ENCODE measurements around the gene SAP30L.

SAP30L gene

GRCh38 chr5:154422298-154422697 lies 23.5 kb upstream of the SAP30L start:
- no peak for DNase-seq

DNA sequence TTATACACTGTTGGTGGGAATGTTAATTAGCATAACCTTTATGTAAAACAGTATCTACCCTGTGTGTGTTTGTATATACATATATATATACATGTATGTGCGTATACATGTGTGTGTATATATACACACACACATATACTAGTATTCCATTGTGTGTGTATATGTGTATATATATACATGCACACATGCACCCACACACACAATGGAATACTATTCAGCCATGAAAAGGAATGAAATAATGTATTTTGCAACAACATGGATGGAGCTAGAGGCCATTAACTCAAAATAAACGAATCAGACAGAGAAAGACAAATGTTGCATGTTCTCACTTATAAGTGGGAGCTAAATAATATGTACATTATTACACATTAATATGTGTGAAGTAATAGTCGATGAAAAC lies 17.6 kb upstream of the SAP30L start:
- DNase-seq = no peak

- DNase-seq = no peak
These were observed 16.5 kb upstream of the SAP30L start for GRCh38 chr5:154429341-154429740.

DNA sequence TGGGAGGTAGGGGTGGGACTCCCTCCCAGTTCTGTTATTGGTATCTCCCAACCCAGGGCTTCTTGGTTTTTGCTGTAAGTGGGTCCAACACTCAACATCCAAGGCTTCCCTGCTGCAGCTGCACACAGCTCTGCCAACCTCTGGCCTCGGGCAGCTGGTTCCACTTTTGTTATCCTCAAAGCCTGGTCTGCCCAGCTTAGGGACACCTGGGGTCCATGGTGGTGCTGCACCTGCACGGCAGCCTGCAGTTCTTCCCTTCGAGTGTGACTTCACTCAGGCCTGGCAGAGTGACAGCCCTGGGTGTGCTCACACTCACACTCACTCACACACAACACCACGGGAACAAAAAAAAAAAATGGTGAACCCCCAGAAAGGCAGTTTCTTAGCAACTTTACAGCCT lies 15.3 kb upstream of the SAP30L start:
- no peak for DNase-seq

GRCh38 chr5:154430961-154431630 lies 14.7 kb upstream of the SAP30L start:
- DNase-seq = no peak

- no peak for DNase-seq
These were observed 10.6 kb upstream of the SAP30L start for GRCh38 chr5:154435226-154435625.

- DNase-seq = no peak
These were observed 8.4 kb upstream of the SAP30L start for GRCh38 chr5:154437281-154437965.

GRCh38 chr5:154440540-154440939 lies 5.3 kb upstream of the SAP30L start:
- DNase-seq = no peak

GRCh38 chr5:154442801-154443200 lies 3.0 kb upstream of the SAP30L start:
- no peak for DNase-seq

DNA sequence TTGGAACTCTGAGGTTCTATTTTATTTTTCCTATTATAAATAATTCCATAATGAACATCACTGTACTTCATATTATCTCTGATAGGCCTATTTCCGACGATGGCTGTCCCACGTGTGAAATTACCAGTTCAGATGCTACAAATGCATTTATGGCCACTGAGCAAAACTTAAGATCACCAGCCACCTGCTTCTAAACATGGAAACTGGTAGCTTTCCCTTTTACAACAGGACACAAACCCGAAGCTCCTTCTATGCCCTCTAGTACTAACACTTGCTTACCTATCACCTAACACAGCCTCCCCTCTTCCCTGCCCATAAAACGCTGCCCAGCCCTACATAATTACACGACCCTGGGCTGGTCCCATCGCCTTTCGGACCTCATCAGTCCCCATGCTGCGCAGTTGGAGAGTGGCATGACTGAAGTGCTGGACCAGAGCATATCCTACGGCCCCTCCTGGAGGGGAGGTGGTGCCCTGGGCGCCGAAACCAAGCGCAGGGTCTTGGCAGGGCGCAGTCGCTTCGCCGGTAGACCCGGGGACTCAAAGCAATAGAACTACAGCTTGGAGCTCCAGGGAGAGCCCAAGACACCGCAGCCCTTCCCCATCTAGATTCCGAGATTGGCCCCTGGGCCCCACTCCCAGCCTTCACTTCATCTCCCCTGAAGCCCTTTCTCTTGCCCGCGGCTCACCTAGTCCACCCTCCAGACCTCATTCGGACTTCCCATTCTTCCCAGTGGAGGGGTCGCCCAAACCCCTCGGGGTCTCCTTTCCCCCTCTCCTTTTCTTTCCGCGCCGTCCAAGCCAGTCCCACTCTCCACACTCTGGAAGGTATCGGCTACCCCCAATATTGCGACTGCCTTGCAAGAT lies 1.0 kb upstream of the SAP30L start:
- DNase-seq = no peak

- DNase-seq = no peak
These were observed 645 bp downstream of the SAP30L start for GRCh38 chr5:154446195-154447088.

- no peak for DNase-seq
These were observed 1.4 kb downstream of the SAP30L start for GRCh38 chr5:154447089-154447725.

- DNase-seq = no peak
These were observed 4.0 kb downstream of the SAP30L start for GRCh38 chr5:154449786-154450185.

GRCh38 chr5:154451957-154452356 lies 6.2 kb downstream of the SAP30L start:
- DNase-seq = no peak

DNA sequence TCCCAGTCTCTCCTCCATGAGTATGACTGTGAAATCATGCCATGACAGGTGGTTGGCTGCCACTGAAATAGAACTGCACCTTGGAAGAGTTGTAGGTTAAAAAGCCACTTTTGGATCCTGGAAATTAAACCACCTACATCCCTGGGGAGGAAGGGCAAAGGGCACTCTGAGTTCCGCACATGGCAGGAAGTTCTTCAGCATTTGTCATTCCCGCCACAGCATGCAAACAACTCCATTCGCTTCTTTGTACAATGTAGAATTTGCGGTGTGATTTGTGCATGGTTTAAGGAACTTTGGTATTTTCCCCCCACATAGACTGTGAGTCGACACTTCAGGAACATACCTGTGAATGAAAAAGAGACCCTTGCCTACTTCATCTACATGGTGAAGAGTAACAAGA lies 9.8 kb downstream of the SAP30L start:
- no peak for DNase-seq

DNA sequence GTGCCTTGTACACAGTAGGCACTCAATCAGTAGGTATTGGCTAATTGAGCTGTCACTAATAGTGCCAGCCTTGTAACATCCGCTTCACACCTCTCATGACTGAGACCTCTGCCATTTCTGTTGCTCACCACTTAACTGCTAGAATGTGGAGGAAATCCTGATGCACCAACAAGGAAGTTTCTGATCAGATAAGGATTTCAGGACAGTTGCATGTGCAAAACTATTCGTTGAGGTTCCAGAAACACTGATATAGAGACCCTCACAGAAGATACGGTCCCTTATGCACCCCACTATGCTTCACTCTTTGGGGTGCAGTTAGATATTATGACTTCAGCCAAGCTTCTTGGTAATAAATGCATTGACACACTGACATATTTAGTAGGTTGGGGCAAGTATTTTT lies 10.7 kb downstream of the SAP30L start:
- DNase-seq = no peak

GRCh38 chr5:154459015-154459414 lies 13.2 kb downstream of the SAP30L start:
- no peak for DNase-seq

GRCh38 chr5:154460172-154460571 lies 14.4 kb downstream of the SAP30L start:
- no peak for DNase-seq

GRCh38 chr5:154461531-154461930 lies 15.7 kb downstream of the SAP30L start:
- no peak for DNase-seq

- no peak for DNase-seq
These were observed 18.6 kb downstream of the SAP30L start for GRCh38 chr5:154464438-154464837.

GRCh38 chr5:154465169-154465568 lies 19.4 kb downstream of the SAP30L start:
- no peak for DNase-seq

DNA sequence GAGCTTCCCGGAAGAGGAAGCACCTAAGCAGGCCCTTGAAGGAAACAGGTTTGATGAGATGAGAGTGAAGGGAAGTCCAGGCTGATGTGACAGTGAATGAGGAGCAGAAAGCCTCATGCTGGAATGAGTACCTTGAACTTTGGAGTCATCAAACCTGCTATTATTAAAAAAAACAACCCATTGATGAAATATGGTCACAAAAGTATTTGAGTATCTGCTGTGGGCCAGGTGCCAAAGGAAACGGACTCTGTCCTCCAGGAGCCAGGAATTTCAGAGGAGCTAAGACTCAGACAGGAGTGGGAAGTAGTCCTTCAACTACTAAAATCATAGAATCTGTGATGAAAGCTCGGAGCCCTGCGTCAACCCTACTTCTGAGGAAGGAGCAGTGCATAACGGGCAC lies 20.4 kb downstream of the SAP30L start:
- no peak for DNase-seq
